ENCODE data around the gene DMAC2. TPM values are rescaled to one million over a fixed set of nuclear protein-coding genes. Genes with fewer than 3 reads are reported as not detected.

Gene DMAC2
- total RNA-seq, 2 donors from 2014 or later, result 52.9 to 71.5 TPM

DNA sequence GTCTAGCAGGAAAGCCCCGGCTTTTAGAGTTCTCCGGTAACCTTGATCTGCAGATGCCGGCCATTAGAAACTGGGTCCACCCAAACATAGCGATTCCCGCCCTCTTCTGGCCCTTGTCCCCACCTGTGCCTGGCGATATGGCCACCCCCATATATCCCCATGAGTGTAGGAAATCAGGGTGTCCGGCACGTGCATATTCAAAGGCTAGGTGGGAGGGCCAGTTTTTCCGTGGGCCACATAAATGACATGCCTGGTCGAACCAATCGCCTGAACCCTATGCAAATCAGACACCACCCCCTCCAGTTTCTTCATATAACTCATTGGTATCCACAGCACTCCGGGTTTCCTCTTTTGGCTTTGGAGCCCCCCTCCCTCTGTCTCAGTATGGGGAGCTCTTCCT is 40.6 kb upstream of the DMAC2 start:
- Mint-ChIP-seq H3K27me3 (ENCODE audit: insufficient read depth) (peaks cover 12% of the 10 kb centered on the region), H3K9me3 (peaks cover 76% of the 10 kb centered on the region), H3K36me3 (ENCODE audit: low read depth) (no peaks in the 10 kb centered on the region), H3K4me3 (no peak overlapping the region), H3K27ac (no peak overlapping the region), H3K4me1 (no peaks in the 10 kb centered on the region)
- Histone ChIP-seq H3K9ac (ENCODE audit: extremely low read depth, low read length, poor library complexity, severe bottlenecking) (no peak overlapping the region), H3K4me3 (ENCODE audit: low read length) (no peak overlapping the region), H3K4me1 (ENCODE audit: control insufficient read depth, insufficient read depth, low read length) (no peaks in the 10 kb centered on the region), H3K27ac (ENCODE audit: low read depth, low read length) (no peak overlapping the region), H3K9me3 (ENCODE audit: control insufficient read depth, low read length) (peaks cover 6% of the 10 kb centered on the region), H3K27me3 (ENCODE audit: control insufficient read depth, insufficient read depth, low read length, poor library complexity, severe bottlenecking) (peaks cover 4% of the 10 kb centered on the region), H3K36me3 (ENCODE audit: control insufficient read depth, insufficient read depth, low read length) (no peaks in the 10 kb centered on the region)
- TF ChIP-seq, protein P1, sequence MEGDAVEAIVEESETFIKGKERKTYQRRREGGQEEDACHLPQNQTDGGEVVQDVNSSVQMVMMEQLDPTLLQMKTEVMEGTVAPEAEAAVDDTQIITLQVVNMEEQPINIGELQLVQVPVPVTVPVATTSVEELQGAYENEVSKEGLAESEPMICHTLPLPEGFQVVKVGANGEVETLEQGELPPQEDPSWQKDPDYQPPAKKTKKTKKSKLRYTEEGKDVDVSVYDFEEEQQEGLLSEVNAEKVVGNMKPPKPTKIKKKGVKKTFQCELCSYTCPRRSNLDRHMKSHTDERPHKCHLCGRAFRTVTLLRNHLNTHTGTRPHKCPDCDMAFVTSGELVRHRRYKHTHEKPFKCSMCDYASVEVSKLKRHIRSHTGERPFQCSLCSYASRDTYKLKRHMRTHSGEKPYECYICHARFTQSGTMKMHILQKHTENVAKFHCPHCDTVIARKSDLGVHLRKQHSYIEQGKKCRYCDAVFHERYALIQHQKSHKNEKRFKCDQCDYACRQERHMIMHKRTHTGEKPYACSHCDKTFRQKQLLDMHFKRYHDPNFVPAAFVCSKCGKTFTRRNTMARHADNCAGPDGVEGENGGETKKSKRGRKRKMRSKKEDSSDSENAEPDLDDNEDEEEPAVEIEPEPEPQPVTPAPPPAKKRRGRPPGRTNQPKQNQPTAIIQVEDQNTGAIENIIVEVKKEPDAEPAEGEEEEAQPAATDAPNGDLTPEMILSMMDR (conservative IDR thresholded peaks at IDR 0.05), result no peak
- no peak for DNase-seq
- 83 to 87% methylated on average over 5 to 12 of the region's 12 CpGs for WGBS, 2 experiments (ENCODE audit: insufficient coverage in 1 of 2, insufficient read length in 1 of 2)

DNA sequence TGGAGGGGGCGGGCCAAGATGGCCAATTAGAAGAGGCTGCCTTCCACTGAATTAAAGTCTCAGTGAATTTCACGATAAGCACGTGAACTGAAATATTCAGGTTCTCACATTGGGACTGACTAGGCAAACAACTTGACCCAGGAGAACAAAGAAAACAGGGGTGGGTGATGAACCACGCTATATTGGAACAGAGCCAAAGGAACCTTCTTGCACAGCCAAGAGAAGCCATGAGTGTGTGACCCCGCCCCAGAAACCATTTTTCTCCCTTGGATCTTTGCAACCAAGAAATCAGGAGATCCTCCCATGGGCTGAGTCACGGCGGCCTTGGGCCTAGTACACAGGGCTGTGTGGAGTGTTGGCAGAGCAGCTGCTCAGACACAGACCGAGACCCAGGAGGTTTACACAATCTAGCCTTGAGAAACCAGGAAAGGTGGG is 40.1 kb upstream of the DMAC2 start:
- Histone ChIP-seq H3K9me3 (ENCODE audit: control insufficient read depth, low read length) (peaks cover 6% of the 10 kb centered on the region), H3K36me3 (ENCODE audit: control insufficient read depth, insufficient read depth, low read length) (no peaks in the 10 kb centered on the region), H3K27ac (ENCODE audit: low read depth, low read length) (no peak overlapping the region), H3K27me3 (ENCODE audit: control insufficient read depth, insufficient read depth, low read length, poor library complexity, severe bottlenecking) (peaks cover 4% of the 10 kb centered on the region), H3K4me3 (ENCODE audit: low read length) (no peak overlapping the region), H3K9ac (ENCODE audit: extremely low read depth, low read length, poor library complexity, severe bottlenecking) (no peak overlapping the region), H3K4me1 (ENCODE audit: control insufficient read depth, insufficient read depth, low read length) (no peaks in the 10 kb centered on the region)
- Mint-ChIP-seq H3K9me3 (peaks cover 70% of the 10 kb centered on the region), H3K27ac (no peak overlapping the region), H3K27me3 (ENCODE audit: insufficient read depth) (peaks cover 12% of the 10 kb centered on the region), H3K4me3 (no peak overlapping the region), H3K4me1 (no peaks in the 10 kb centered on the region), H3K36me3 (ENCODE audit: low read depth) (no peaks in the 10 kb centered on the region)
- TF ChIP-seq, protein P1 (conservative IDR thresholded peaks at IDR 0.05), result no peak
- 83 to 86% methylated on average over 8 of the region's 8 CpGs for WGBS, 2 experiments (ENCODE audit: insufficient coverage in 1 of 2, insufficient read length in 1 of 2)
- no peak for DNase-seq

DNA sequence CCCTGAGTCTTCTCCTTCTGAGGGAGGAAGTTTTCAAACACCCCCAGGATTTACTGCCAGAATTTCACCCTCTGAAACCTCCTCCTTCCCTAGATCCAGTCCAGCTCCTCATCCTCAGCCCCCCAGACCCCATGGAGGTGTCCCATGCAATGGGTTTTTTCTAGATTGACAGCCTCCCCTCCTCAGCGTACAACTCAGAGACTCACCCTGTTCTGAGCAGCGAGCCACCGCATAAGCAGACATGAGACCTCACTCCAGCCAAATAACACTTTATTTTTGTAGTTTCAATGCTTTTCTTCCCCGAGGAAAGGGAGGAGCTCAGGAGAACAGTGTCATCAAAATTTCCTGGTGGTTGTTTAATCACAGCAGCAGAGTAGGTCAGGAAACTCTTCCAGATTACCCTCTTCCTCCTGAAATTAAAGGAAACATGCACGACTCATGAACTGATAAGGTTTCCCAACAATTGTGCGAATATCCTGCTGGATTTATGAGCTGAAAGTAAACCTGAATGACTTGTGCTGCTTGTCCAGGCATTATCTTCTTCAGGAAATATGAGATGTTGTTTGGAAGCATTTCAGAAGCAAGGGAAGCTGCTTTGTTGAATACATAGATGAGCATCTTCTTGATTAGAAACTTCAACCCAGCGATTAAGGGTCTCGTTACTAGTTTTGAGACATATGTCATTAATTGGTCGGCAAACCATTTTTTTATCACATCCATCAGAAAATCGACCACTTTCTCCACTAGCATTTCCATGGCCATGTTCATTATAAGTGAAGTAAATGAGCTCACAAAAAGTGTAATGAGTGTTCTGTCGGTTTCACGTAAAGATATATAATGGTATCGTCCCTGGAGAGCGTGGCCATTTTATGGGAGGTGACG is 39.4 kb upstream of the DMAC2 start:
- no peak overlapping the region for H3K27ac Mint-ChIP-seq
- Histone ChIP-seq H3K27ac (ENCODE audit: low read depth, low read length) (no peak overlapping the region), H3K27me3 (ENCODE audit: control insufficient read depth, insufficient read depth, low read length, poor library complexity, severe bottlenecking) (peaks cover 4% of the 10 kb centered on the region), H3K4me1 (ENCODE audit: control insufficient read depth, insufficient read depth, low read length) (no peaks in the 10 kb centered on the region), H3K9me3 (ENCODE audit: control insufficient read depth, low read length) (peaks cover 6% of the 10 kb centered on the region), H3K36me3 (ENCODE audit: control insufficient read depth, insufficient read depth, low read length) (no peaks in the 10 kb centered on the region), H3K9ac (ENCODE audit: extremely low read depth, low read length, poor library complexity, severe bottlenecking) (no peak overlapping the region), H3K4me3 (ENCODE audit: low read length) (no peak overlapping the region)
- no peaks in the 10 kb centered on the region for H3K36me3 Mint-ChIP-seq (ENCODE audit: low read depth)
- TF ChIP-seq, protein P1 (conservative IDR thresholded peaks at IDR 0.05), result no peak
- no peak for DNase-seq
- H3K27me3 Mint-ChIP-seq (ENCODE audit: insufficient read depth), result peaks cover 10% of the 10 kb centered on the region
- H3K4me1 Mint-ChIP-seq, result no peaks in the 10 kb centered on the region
- peaks cover 66% of the 10 kb centered on the region for H3K9me3 Mint-ChIP-seq
- WGBS, 2 experiments (ENCODE audit: insufficient coverage in 1 of 2, insufficient read length in 1 of 2), result 82 to 89% methylated on average over 8 to 15 of the region's 15 CpGs
- H3K4me3 Mint-ChIP-seq, result no peak overlapping the region
